ENCODE results near the gene AKAP6.

AKAP6 gene

DNA sequence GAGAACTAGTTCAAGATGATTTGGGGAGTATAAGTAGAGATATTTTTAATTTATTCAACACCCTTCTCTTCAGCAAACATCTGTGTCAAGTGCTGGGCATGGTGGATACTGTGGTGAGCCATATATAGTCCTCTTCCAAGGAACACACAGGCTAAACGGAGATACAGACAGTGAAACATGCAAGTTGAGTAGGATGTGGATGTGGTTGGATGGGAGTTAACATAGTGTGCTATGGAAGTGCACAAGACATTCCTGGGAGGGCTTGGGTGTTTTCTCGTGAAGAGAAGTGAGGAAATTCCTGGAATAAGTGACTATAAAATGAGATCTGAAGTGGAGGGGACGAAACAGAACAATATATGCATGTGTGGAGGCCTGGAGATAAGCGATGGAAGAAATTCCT is 428.5 kb downstream of the AKAP6 start:
- Histone ChIP-seq H3K4me3 (no peak overlapping the region), H3K27ac (no peak overlapping the region)
- DNase-seq (ENCODE audit: low spot score), result no peak
- TF ChIP-seq, protein P1, sequence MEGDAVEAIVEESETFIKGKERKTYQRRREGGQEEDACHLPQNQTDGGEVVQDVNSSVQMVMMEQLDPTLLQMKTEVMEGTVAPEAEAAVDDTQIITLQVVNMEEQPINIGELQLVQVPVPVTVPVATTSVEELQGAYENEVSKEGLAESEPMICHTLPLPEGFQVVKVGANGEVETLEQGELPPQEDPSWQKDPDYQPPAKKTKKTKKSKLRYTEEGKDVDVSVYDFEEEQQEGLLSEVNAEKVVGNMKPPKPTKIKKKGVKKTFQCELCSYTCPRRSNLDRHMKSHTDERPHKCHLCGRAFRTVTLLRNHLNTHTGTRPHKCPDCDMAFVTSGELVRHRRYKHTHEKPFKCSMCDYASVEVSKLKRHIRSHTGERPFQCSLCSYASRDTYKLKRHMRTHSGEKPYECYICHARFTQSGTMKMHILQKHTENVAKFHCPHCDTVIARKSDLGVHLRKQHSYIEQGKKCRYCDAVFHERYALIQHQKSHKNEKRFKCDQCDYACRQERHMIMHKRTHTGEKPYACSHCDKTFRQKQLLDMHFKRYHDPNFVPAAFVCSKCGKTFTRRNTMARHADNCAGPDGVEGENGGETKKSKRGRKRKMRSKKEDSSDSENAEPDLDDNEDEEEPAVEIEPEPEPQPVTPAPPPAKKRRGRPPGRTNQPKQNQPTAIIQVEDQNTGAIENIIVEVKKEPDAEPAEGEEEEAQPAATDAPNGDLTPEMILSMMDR (IDR thresholded peaks at IDR 0.05), result no peak

DNA sequence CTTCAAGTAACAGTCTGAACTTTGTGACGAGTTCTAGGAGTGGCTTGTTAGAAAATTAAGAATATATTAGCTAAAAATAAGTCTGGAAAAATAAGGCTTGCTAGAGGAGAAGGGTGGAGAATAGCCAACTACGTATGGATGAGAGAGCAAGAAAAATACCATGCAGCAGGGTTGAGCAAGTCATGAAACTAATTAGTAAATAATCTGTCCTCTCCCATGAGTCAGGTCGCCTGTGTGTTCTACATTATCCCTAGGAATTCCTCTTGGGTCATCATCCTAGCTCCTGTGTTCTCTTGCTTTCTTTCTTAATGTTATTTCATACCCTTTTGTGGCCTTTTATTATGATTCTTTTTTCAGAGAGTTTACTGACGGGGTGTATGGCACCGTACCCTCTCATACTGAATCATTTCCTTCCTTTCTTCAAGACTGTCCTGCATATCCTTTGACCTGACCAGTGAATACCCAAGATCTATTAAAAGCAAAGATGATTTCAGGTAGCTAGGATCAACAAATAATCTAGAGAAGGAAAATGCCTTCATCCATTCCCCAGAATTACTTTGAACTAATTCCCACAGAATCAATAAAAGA is 432.4 kb downstream of the AKAP6 start:
- Histone ChIP-seq H3K27ac (no peak overlapping the region), H3K4me3 (no peak overlapping the region)
- DNase-seq (ENCODE audit: low spot score), result no peak
- TF ChIP-seq, protein P1 (IDR thresholded peaks at IDR 0.05), result no peak

DNA sequence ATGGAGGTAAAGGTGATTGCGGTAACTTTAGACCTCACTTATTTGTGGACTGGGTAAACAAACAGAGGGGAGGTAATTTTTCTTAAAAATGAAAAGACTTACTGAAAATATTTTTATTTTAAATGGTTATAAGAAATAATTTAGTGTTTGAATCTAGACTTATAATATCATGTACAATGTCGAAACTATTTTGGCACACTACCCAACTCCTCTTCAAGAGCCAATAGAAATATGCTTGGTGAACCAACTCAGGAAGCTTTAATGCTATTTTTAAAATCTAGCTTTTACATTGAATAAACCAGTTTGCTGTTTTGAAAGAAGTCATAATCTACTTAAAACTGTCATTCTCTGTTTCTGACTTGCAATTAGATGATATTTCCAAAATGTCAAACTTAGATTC is 433.8 kb downstream of the AKAP6 start:
- Histone ChIP-seq H3K27ac (no peak overlapping the region), H3K4me3 (no peak overlapping the region)
- TF ChIP-seq, protein P1 (IDR thresholded peaks at IDR 0.05), result no peak
- no peak for DNase-seq (ENCODE audit: low spot score)

DNA sequence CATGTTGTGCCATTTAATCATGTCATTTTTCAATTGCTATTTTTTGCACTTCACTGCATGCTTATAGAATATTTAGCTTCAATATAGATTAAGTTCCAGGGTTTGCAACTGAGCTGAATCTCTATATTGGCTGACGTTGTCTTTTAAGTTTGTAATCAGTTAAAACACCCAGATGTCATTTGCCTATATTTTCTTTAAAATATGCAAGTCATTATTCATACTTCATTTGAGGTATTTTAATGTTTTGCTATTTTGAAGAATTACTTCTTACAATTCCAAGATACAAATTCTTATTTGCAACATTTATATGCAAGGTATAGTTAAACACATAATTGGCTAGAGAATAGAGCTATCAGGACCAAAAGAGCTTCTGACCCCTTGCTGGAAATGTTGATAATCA is 434.6 kb downstream of the AKAP6 start:
- H3K4me3 ChIP-seq, result no peak overlapping the region
- TF ChIP-seq, protein P1 (IDR thresholded peaks at IDR 0.05), result no peak
- no peak for DNase-seq (ENCODE audit: low spot score)
- H3K27ac ChIP-seq, result no peak overlapping the region

DNA sequence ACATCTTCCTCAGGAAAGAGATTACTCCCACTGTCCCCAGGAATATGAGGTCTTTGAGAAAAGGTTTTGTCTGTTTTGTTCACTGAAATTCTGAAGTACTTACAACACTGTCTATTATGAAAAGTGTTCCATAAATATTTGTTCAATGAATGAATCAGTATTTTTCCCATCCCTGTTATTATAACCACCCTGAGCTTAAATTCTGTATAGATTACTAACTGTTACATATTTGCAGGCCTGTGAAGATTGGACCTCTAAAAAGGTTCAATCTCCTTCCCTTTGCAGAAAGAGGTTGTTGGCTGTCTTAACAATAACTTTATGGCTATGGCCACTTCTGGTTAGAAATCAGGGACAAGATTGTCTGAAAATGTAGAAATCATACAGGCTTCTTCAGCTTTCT is 435.0 kb downstream of the AKAP6 start:
- Histone ChIP-seq H3K27ac (no peak overlapping the region), H3K4me3 (no peak overlapping the region)
- DNase-seq (ENCODE audit: low spot score), result no peak
- TF ChIP-seq, protein P1 (IDR thresholded peaks at IDR 0.05), result no peak

DNA sequence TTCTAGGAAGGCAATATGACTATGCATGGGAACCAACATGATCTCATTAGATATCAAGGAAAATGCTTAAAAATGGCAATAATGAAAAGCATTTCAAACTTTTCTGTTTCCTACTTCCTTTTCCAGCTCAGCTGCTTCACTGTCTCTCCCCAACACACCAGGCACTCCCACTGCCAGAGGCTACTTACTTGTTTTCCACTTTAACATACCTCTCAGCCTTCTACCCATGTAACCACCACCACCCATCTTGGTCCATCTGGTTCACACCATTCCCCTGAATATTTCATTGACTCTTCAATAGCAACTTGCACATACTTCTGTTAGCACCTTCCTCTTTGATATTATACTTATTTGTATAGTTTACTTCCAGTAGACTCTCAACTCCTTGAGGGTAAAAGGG is 441.3 kb downstream of the AKAP6 start:
- H3K4me3 ChIP-seq, result no peak overlapping the region
- TF ChIP-seq, protein P1 (IDR thresholded peaks at IDR 0.05), result no peak
- H3K27ac ChIP-seq, result no peak overlapping the region
- no peak for DNase-seq (ENCODE audit: low spot score)

DNA sequence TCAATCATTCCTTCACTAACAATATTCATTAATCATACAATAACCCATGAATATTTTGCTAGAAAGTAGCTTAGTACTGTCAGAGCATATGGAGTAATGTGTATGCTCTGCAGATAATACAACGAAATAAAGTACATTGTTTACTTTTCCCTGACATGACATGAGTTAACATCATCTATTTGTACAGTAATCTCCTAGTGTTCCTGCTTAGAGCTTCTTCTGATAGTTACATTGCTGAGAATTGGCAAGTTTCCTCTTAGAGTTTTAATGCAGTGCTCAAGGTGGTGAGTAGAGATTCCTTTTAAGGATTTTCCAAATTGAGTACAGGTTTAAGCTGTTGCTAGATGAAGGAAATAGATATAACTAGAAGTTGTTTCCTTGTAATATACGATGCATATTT is 445.1 kb downstream of the AKAP6 start:
- H3K27ac ChIP-seq, result no peak overlapping the region
- TF ChIP-seq, protein P1 (IDR thresholded peaks at IDR 0.05), result no peak
- no peak for DNase-seq (ENCODE audit: low spot score)
- no peak overlapping the region for H3K4me3 ChIP-seq

Data from coronary artery (tissue), 2 donors.